ENCODE measurements around the gene LRRC8B. TPM values are rescaled to one million over a fixed set of nuclear protein-coding genes. Genes with fewer than 3 reads are reported as not detected.

Gene LRRC8B
- total RNA-seq, 1 experiment from 2014 or later, result 24.2 TPM

DNA sequence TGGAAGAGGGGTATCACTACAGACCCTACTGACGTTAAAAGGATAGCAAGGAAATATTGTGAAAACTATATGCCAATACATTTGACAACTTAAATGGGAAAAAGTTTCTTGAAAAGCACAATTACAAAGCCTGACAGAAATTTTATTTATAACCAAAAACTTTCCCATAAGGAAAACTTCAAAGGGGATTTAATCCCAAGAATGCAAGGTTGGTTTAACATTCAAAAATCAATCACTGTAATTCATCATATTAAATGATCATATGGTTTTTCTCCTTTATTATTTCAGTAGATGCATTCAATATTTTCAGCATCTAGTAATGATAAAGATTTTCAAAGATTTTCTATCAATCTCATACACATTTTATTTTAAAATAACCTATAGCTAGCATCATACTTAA, 121.6 kb downstream of the LRRC8B start (continued):
- TF ChIP-seq CREB1 (CRISPR knock-in tag; IDR thresholded peaks at IDR 0.05) (no peak), NFATC4 (CRISPR knock-in tag; IDR thresholded peaks at IDR 0.05) (no peak), ZBTB21 (CRISPR knock-in tag; IDR thresholded peaks at IDR 0.05; ENCODE audit: borderline replicate concordance) (no peak)
- TF ChIP-seq, protein P1, sequence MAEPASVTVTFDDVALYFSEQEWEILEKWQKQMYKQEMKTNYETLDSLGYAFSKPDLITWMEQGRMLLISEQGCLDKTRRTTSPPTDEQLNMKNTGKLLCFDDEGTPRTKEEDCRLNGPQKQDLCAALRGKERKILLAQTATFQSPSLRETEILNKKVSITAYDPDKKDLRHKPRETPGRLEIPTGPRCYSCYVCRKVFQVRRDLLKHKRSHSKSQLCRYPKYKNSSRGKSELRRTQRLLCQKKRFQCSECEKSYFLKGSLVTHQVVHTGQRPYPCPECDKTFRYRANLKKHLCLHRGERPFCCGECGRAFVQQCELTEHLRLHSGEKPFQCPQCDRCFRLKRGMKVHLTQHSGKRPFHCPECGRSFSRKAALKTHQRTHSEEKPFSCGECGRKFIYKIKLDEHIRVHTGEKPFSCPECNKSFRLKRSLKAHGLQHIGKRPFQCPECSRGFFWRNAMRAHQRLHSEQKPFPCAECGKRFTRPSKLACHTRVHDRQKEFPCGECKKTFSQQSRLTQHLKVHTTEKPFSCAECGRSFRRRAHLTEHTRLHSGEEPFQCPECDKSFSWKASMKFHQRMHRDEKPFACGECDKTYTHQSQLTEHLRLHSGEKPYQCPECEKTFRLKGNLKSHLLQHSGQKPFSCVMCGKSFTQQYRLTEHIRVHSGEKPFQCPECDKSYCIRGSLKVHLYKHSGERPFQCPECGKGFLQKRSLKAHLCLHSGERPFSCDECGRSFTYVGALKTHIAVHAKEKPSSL (CRISPR knock-in tag; conservative IDR thresholded peaks at IDR 0.05), result no peak
- TF ChIP-seq, protein P2, sequence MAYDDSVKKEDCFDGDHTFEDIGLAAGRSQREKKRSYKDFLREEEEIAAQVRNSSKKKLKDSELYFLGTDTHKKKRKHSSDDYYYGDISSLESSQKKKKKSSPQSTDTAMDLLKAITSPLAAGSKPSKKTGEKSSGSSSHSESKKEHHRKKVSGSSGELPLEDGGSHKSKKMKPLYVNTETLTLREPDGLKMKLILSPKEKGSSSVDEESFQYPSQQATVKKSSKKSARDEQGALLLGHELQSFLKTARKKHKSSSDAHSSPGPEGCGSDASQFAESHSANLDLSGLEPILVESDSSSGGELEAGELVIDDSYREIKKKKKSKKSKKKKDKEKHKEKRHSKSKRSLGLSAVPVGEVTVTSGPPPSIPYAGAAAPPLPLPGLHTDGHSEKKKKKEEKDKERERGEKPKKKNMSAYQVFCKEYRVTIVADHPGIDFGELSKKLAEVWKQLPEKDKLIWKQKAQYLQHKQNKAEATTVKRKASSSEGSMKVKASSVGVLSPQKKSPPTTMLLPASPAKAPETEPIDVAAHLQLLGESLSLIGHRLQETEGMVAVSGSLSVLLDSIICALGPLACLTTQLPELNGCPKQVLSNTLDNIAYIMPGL (CRISPR knock-in tag; IDR thresholded peaks at IDR 0.05), result no peak

Other genes starting within 250 kb of the LRRC8B start
- gene GBP6, start 160.8 kb upstream of the LRRC8B start, total RNA-seq (2021), result not detected in 3 replicates
- gene LRRC8C, start 108.3 kb downstream of the LRRC8B start, total RNA-seq (2021), result 1.8 to 2.2 TPM (median 2.1 TPM) in 3 replicates

All from WTC11 (cell line).